Activated CD8-positive, alpha-beta memory T cell treated with anti-CD3 and anti-CD28 coated beads, Interleukin-2, amount 10 ng/mL, durations not matched to agents 7 days and 5 days (primary cell): ENCODE data around the gene HOXC4. TPM values are rescaled to one million over a fixed set of nuclear protein-coding genes. Genes with fewer than 3 reads are reported as not detected.

Source experiments
- ATAC-seq: fragments of 150-1000 bp; cut with Tn5 transposase; one replicate; pipeline ENCODE4 v1.10.0; 2021; ENCODE audit warnings: moderate library complexity
- CTCF ChIA-PET: fragments of 350-600 bp; sonication (Branson Sonifier 250); formaldehyde crosslinking; loops from one replicate; lab custom pipeline; 2021; ENCODE audit warnings: antibody characterized with exemption; lab: Charles Lee
- DNase-seq: peaks from one replicate; pipeline ENCODE4 v3.0.0-alpha.2; 2020
- H3K27ac Mint-ChIP-seq: one replicate; pipeline ENCODE4 v1.8.0; 2021; ENCODE audit warnings: mild to moderate bottlenecking, mixed read lengths
- H3K27me3 Mint-ChIP-seq: one replicate; pipeline ENCODE4 v1.8.0; 2021; ENCODE audit warnings: mixed read lengths
- H3K36me3 Mint-ChIP-seq: one replicate; pipeline ENCODE4 v1.8.0; 2021; ENCODE audit warnings: mild to moderate bottlenecking, mixed read lengths
- H3K4me1 Mint-ChIP-seq: one replicate; pipeline ENCODE4 v1.8.0; 2021; ENCODE audit warnings: mixed read lengths
- H3K4me3 Mint-ChIP-seq: one replicate; pipeline ENCODE4 v1.8.0; 2021; ENCODE audit warnings: mild to moderate bottlenecking, moderate library complexity, mixed read lengths
- H3K9me3 Mint-ChIP-seq: one replicate; pipeline ENCODE4 v1.8.0; 2022; ENCODE audit warnings: low read depth, mixed read lengths
- total RNA-seq, 2 experiments: library from RNA; stranded (reverse); gene quantifications; one replicate each; pipeline ENCODE4 v1.2.3, GENCODE V29; 2021

HOXC4 gene
- total RNA-seq, 2 experiments from 2014 or later = 1.5 to 1.9 TPM

- peaks cover 22% of the 10 kb centered on the region for H3K4me1 Mint-ChIP-seq
- DNase-seq = no peak
- no peak overlapping the region for H3K4me3 Mint-ChIP-seq
- CTCF ChIA-PET = interaction anchor here (0.8 to 8.4 kb wide), 4 partner anchors 11 to 204 kb away, joined by 3 to 74 read pairs (median 36); partner anchors contain the start of genes HOXC5 and HOXC6
- peaks cover 1% of the 10 kb centered on the region for H3K36me3 Mint-ChIP-seq
- peaks cover 92% of the 10 kb centered on the region for H3K27me3 Mint-ChIP-seq
- H3K27ac Mint-ChIP-seq = no peak overlapping the region
- ATAC-seq = no peak
- no peaks in the 10 kb centered on the region for H3K9me3 Mint-ChIP-seq
These were observed 43.3 kb upstream of the HOXC4 start for GRCh38 chr12:54010053-54010971.

- peaks cover 92% of the 10 kb centered on the region for H3K27me3 Mint-ChIP-seq
- no peaks in the 10 kb centered on the region for H3K9me3 Mint-ChIP-seq
- no peak for ATAC-seq
- no peak overlapping the region for H3K27ac Mint-ChIP-seq
- peaks cover 1% of the 10 kb centered on the region for H3K36me3 Mint-ChIP-seq
- peaks cover 16% of the 10 kb centered on the region for H3K4me1 Mint-ChIP-seq
- no peak overlapping the region for H3K4me3 Mint-ChIP-seq
- no peak for DNase-seq
- CTCF ChIA-PET = interaction anchor here (0.8 to 8.4 kb wide), 2 partner anchors 12 to 21 kb away, joined by 3 to 74 read pairs; partner anchors contain the start of genes HOXC5 and HOXC6
These were observed 42.5 kb upstream of the HOXC4 start for GRCh38 chr12:54010972-54011664.

GRCh38 chr12:54011665-54012532 is 41.7 kb upstream of the HOXC4 start:
- Mint-ChIP-seq H3K9me3 (no peaks in the 10 kb centered on the region), H3K4me3 (no peak overlapping the region), H3K27me3 (peaks cover 91% of the 10 kb centered on the region), H3K4me1 (peaks cover 14% of the 10 kb centered on the region), H3K27ac (no peak overlapping the region), H3K36me3 (peaks cover 1% of the 10 kb centered on the region)
- no peak for ATAC-seq
- CTCF ChIA-PET = interaction anchor here (1.0 to 8.4 kb wide), 4 partner anchors 20 to 196 kb away, joined by 4 to 74 read pairs (median 10); partner anchors contain the start of genes HOXC10, HOXC5 and HOXC6
- no peak for DNase-seq

DNA sequence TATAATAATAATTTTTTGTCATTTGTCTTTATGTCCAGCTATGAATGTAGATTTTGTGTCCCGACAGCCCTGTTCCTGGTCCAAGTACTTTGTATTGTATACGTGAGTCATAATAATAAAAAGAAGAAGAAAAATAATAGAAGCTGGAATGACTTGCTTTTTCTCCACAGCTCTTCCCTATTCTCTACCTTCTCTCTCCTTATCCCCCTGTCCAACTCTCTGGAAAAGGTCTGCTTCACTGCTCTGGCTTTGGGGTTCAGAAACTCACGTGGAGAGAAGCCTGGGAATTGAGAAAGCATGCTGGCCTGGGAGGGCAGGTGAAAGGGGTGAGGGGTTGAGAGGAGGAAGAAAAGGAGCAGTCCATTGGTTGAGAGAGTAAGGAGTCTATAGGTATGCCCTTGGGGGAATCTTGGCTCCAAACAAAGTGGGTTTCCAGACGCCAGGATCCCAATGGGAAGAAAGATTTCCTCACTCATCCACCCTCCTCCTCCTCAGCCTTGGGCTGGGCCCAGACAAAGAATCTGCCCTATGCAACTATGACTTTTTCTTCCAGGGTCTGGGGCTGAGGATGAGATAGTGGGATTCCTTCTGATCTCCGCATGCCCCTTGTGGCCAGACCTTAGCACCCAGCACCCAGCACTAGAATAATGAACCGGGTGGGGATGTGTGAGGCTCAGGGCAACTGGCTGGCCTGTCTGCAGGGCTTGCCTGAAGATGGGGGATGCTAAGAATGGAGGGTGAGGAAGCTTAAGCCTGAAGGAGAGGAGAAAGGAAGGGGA is 40.8 kb upstream of the HOXC4 start:
- H3K4me1 Mint-ChIP-seq = peaks cover 20% of the 10 kb centered on the region
- CTCF ChIA-PET = interaction anchor here (1.0 to 5.6 kb wide), 6 partner anchors 9 to 202 kb away, joined by 3 to 31 read pairs (median 6); partner anchors contain the start of genes HOXC10 and HOXC5
- H3K4me3 Mint-ChIP-seq = no peak overlapping the region
- H3K27ac Mint-ChIP-seq = no peak overlapping the region
- H3K36me3 Mint-ChIP-seq = peaks cover 1% of the 10 kb centered on the region
- no peak for DNase-seq
- no peak for ATAC-seq
- H3K27me3 Mint-ChIP-seq = peaks cover 90% of the 10 kb centered on the region
- no peaks in the 10 kb centered on the region for H3K9me3 Mint-ChIP-seq

- Mint-ChIP-seq H3K36me3 (peaks cover 1% of the 10 kb centered on the region), H3K4me3 (no peak overlapping the region), H3K27me3 (peaks cover 78% of the 10 kb centered on the region), H3K9me3 (no peaks in the 10 kb centered on the region), H3K27ac (no peak overlapping the region), H3K4me1 (peaks cover 21% of the 10 kb centered on the region)
- ATAC-seq (no peak), DNase-seq (no peak)
- CTCF ChIA-PET = interaction anchor here (0.6 to 5.6 kb wide), 8 partner anchors 8 to 200 kb away, joined by 3 to 44 read pairs (median 10); partner anchors contain the start of genes HOXC5 and HOXC8
These were observed 39.1 kb upstream of the HOXC4 start for GRCh38 chr12:54014377-54015017.

DNA sequence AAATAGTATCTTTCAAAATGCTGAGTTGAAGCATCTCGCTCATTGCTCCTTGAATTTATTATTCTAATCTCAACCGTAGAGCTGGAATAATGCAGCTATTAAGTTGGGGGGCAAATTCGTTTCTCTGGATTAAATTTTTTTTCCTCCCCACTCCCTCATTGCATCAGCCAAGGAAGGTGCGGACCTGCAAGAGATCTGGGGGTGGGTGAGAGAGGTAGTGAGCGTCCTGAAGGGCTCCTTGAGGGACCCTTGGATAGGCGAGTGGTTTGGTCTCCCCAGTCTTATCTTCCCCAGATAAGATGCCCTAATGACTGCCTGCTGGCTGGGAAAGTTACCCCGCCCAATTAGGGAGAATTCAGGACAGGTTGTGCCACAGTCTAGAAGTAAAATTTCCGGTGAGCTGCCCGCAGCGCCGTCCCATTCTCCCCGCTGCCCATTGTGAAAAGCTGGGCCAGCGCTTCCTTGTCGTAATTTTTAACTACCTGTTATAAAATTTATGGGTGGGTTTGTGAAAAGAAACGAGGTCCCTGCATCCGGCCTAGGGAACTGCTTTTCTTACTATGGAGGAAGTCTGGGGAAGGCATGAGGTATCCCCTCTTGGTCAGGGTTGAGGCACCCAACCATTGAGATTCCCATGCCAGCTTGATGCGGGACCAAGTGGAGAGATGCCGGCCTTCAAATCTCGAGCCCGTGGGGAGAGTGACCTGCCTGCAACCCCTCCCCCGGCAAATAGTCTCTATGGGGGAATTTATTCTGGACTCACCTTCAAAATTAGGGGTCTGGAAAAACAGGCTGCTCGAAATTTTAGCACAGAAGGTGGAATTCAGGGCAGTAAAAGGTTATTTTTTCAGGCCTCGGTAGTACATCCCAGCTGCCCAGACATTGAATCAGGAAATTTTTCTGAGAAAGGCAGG is 38.4 kb upstream of the HOXC4 start:
- peaks cover 21% of the 10 kb centered on the region for H3K4me1 Mint-ChIP-seq
- DNase-seq (no peak), ATAC-seq (no peak)
- CTCF ChIA-PET = interaction anchor here (1.0 to 5.6 kb wide), 7 partner anchors 9 to 200 kb away, joined by 3 to 44 read pairs (median 18); partner anchors contain the start of gene HOXC8
- H3K36me3 Mint-ChIP-seq = peaks cover 1% of the 10 kb centered on the region
- no peaks in the 10 kb centered on the region for H3K9me3 Mint-ChIP-seq
- H3K27ac Mint-ChIP-seq = no peak overlapping the region
- no peak overlapping the region for H3K4me3 Mint-ChIP-seq
- peaks cover 77% of the 10 kb centered on the region for H3K27me3 Mint-ChIP-seq

DNA sequence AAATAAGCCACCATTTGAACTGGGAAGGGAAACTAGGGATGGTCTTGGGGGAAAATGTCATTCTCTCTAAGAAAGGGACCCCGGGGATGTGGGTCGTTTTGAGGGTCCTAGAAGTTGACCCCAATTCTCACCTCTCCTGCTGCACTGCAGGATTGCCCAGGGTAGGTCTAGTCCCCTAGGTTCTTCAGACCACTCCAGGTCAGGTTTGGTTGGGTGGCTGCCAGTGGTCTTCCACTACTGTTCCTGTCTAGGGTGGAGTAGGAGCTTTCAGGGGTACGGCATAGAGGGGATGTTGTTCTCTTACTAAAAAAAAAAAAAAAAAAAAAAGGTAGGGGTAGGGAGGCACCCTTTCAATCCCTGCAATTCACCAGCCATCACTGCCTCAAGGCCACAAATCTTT is 37.6 kb upstream of the HOXC4 start:
- DNase-seq (no peak), ATAC-seq (no peak)
- no peak overlapping the region for H3K4me3 Mint-ChIP-seq
- H3K36me3 Mint-ChIP-seq = peaks cover 1% of the 10 kb centered on the region
- no peaks in the 10 kb centered on the region for H3K9me3 Mint-ChIP-seq
- H3K27ac Mint-ChIP-seq = no peak overlapping the region
- peaks cover 78% of the 10 kb centered on the region for H3K27me3 Mint-ChIP-seq
- peaks cover 20% of the 10 kb centered on the region for H3K4me1 Mint-ChIP-seq
- CTCF ChIA-PET = interaction anchor here (0.7 to 5.6 kb wide), 14 partner anchors 9 to 366 kb away, joined by 3 to 44 read pairs (median 12); partner anchors contain the start of genes HOXC5, HOXC6, HOXC8 and HOXC9

DNA sequence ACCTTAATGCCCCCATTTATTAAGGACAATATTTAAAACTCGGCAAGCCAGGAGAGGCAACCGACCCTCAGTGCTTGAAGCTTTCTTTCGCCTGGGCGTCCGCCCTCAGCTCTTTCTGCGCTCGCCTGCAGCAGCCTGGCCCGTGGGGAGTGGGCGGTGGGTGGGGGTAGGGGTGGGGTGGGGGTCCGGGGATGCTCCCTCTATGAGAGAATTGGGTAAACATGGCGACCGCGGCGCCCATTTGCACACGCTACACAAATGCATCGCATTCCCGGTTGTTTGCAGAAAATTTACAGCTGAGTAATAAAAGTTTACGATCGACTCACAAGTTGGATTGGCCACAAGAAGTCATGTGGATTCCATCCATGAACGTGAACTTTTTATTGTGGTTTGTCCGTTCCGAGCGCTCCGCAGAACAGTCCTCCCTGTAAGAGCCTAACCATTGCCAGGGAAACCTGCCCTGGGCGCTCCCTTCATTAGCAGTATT is 37.1 kb upstream of the HOXC4 start:
- peaks cover 17% of the 10 kb centered on the region for H3K4me1 Mint-ChIP-seq
- no peak for ATAC-seq

GRCh38 chr12:54017027-54017788 is 36.4 kb upstream of the HOXC4 start:
- Mint-ChIP-seq H3K27me3 (peaks cover 82% of the 10 kb centered on the region), H3K4me1 (peaks cover 15% of the 10 kb centered on the region), H3K36me3 (peaks cover 1% of the 10 kb centered on the region), H3K27ac (peak overlapping the region; percentile 58), H3K4me3 (peak overlapping the region; percentile 74), H3K9me3 (no peaks in the 10 kb centered on the region)
- DNase-seq (no peak), ATAC-seq (peak; percentile 48)
- CTCF ChIA-PET = interaction anchor here (0.8 to 5.6 kb wide), 17 partner anchors 10 to 198 kb away, joined by 3 to 44 read pairs (median 10); partner anchors contain the start of genes HOXC10, HOXC5, HOXC6 and HOXC8

More for the DNA sequence above, 37.1 kb upstream of the HOXC4 start:
- Mint-ChIP-seq H3K4me3 (no peak overlapping the region), H3K27ac (no peak overlapping the region), H3K9me3 (no peaks in the 10 kb centered on the region), H3K36me3 (peaks cover 1% of the 10 kb centered on the region), H3K27me3 (peaks cover 78% of the 10 kb centered on the region)
- CTCF ChIA-PET = interaction anchor here (0.7 to 5.6 kb wide), 16 partner anchors 10 to 365 kb away, joined by 3 to 44 read pairs (median 11); partner anchors contain the start of genes HOXC10, HOXC5, HOXC6 and HOXC8
- DNase-seq = no peak
